Tibial artery (tissue), 4 donors: ENCODE measurements around the gene ISY1.

ENCODE experiments used
- DNase-seq, 2 donors: peaks; one replicate each; pipeline ENCODE4 v3.0.0-alpha.2; 2019
- H3K27ac ChIP-seq, 2 donors: fragments of 200-600 bp; sonication (generic) in 1 of 2; 1 replicate in 1 of 2; 2 replicates in 1 of 2; pipeline ENCODE4 v1.5.1; 2018 to 2019; ENCODE audit warnings: mild to moderate bottlenecking in 1 of 2
- H3K27me3 ChIP-seq, 2 donors: fragments of 200-600 bp; sonication (generic) in 1 of 2; one replicate each; pipeline versions ENCODE4 v1.5.1 to v1.6.0; 2016 to 2019
- H3K36me3 ChIP-seq, 3 donors: fragments of 200-600 bp; sonication (generic) in 2 of 3; one replicate each; pipeline ENCODE4 v1.5.1; 2016 to 2019; ENCODE audit warnings: mild to moderate bottlenecking in 2 of 3
- H3K4me1 ChIP-seq, 4 donors: fragments of 200-600 bp; sonication (generic) in 2 of 4; 1 replicate in 3 of 4; 2 replicates in 1 of 4; pipeline ENCODE4 v1.5.1; 2016 to 2019
- H3K4me3 ChIP-seq, 2 donors: fragments of 200-600 bp; sonication (generic) in 1 of 2; 1 replicate in 1 of 2; 2 replicates in 1 of 2; pipeline ENCODE4 v1.5.1; 2018 to 2019; ENCODE audit warnings: mild to moderate bottlenecking in 2 of 2
- H3K9me3 ChIP-seq, 3 donors: fragments of 200-600 bp; sonication (generic) in 1 of 3; one replicate each; pipeline ENCODE4 v1.5.1; 2016 to 2019
- CTCF ChIP-seq, 2 experiments: fragments of 200-600 bp in 1 of 2; fragments of 450-650 bp in 1 of 2; IDR thresholded peaks; one replicate each; pipeline ENCODE4 v1.5.1; 2017 to 2019; ENCODE audit warnings: antibody characterized with exemption in 2 of 2, mild to moderate bottlenecking in 1 of 2, moderate library complexity in 1 of 2
- intact Hi-C: fragments of 100-400 bp; cut with DNase I; formaldehyde crosslinking; loops from one replicate; pipeline ENCODE4 v1.15.0; 2023; ENCODE audit warnings: low total_unique reads

Gene ISY1

GRCh38 chr3:129132097-129132866 lies 28.6 kb downstream of the ISY1 start:
- Histone ChIP-seq H3K9me3 (no peaks in the 10 kb centered on the region), H3K4me1 (no peaks in the 10 kb centered on the region), H3K4me3 (no peak overlapping the region), H3K27ac (no peak overlapping the region), H3K27me3 (no peaks in the 10 kb centered on the region), H3K36me3 (peaks cover 84 to 99% (median 85%) of the 10 kb centered on the region in 3 donors)
- intact Hi-C loops: no loop called here
- TF ChIP-seq CTCF (IDR thresholded peaks at IDR 0.05): no peak
- DNase-seq: no peak

GRCh38 chr3:129131465-129132088 lies 29.3 kb downstream of the ISY1 start:
- Histone ChIP-seq H3K4me1 (no peaks in the 10 kb centered on the region), H3K27me3 (no peaks in the 10 kb centered on the region), H3K4me3 (no peak overlapping the region), H3K9me3 (no peaks in the 10 kb centered on the region), H3K36me3 (peaks cover 78 to 99% (median 84%) of the 10 kb centered on the region in 3 donors), H3K27ac (no peak overlapping the region)
- DNase-seq: no peak
- no peak for TF ChIP-seq CTCF (IDR thresholded peaks at IDR 0.05)
- intact Hi-C loops: no loop called here

GRCh38 chr3:129130291-129130813 lies 30.5 kb downstream of the ISY1 start:
- Histone ChIP-seq H3K27me3 (no peaks in the 10 kb centered on the region), H3K9me3 (no peaks in the 10 kb centered on the region), H3K36me3 (peaks cover 66 to 94% (median 76%) of the 10 kb centered on the region in 3 donors), H3K27ac (no peak overlapping the region), H3K4me3 (no peak overlapping the region), H3K4me1 (no peaks in the 10 kb centered on the region)
- no peak for TF ChIP-seq CTCF (IDR thresholded peaks at IDR 0.05)
- intact Hi-C loops: no loop called here
- DNase-seq: no peak

- Histone ChIP-seq H3K4me3 (no peak overlapping the region), H3K27ac (no peak overlapping the region), H3K36me3 (peaks cover 48 to 76% (median 58%) of the 10 kb centered on the region in 3 donors), H3K27me3 (no peaks in the 10 kb centered on the region), H3K9me3 (no peaks in the 10 kb centered on the region), H3K4me1 (no peaks in the 10 kb centered on the region)
- intact Hi-C loops: loop anchor here (10.0 kb wide), 1 partner anchor 56 kb away; the partner anchor contains the start of gene CNBP
- DNase-seq: no peak
- no peak for TF ChIP-seq CTCF (IDR thresholded peaks at IDR 0.05)
Measured at GRCh38 chr3:129128357-129129155, 32.3 kb downstream of the ISY1 start.

- Histone ChIP-seq H3K36me3 (peaks cover 33 to 59% (median 45%) of the 10 kb centered on the region in 3 donors), H3K27me3 (no peaks in the 10 kb centered on the region), H3K27ac (no peak overlapping the region), H3K9me3 (no peaks in the 10 kb centered on the region), H3K4me1 (peaks cover 0 to 8% (median 3%) of the 10 kb centered on the region in 4 donors), H3K4me3 (no peak overlapping the region)
- no peak for DNase-seq
- intact Hi-C loops: loop anchor here (10.0 kb wide), 1 partner anchor 58 kb away; the partner anchor contains the start of gene CNBP
- no peak for TF ChIP-seq CTCF (IDR thresholded peaks at IDR 0.05)
Measured at GRCh38 chr3:129126726-129127280, 34.1 kb downstream of the ISY1 start.
